ENCODE results near the gene RNF187. TPM values are rescaled to one million over a fixed set of nuclear protein-coding genes. Genes with fewer than 3 reads are reported as not detected.
A peak's percentile ranks its signal among the peaks of the same experiment; 100 is the strongest.
"Not testable (repeated sequence)": the region's sequence is repeated elsewhere in the genome, so short reads cannot be mapped to it uniquely, and the experiment has no call there.

RNF187 gene
- total RNA-seq, 2 donors from 2014 or later = 65.6 to 77.8 TPM

DNA sequence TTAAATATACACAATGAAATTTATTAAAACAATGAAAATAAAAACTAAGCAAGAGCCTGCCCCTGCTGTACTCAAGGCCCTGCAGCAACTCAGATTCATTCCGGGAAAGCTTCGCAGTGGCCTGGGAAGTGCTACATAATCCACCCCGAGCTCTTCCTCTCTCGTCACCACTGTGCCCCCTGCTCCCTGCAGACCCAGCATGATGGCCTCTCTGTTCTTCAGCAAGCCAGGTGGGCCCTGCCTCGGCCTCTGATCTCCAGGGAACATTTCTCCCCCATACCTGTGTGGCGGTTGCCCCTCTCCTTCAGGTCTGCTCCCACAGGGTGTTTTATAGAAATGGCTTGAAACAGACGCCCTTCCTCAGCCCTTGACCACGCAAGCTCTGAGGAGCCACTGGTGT, 10.6 kb downstream of the RNF187 start:
- Mint-ChIP-seq H3K27ac (no peak overlapping the region), H3K4me3 (no peak overlapping the region), H3K36me3 (ENCODE audit: low read depth) (peaks cover 17% of the 10 kb centered on the region), H3K27me3 (no peaks in the 10 kb centered on the region), H3K4me1 (peaks cover 26% of the 10 kb centered on the region)
- no peak for ATAC-seq
- DNase-seq = no peak
- H3K9me3 ChIP-seq (ENCODE audit: control insufficient read depth, low read length, poor library complexity, severe bottlenecking) = no peaks in the 10 kb centered on the region

DNA sequence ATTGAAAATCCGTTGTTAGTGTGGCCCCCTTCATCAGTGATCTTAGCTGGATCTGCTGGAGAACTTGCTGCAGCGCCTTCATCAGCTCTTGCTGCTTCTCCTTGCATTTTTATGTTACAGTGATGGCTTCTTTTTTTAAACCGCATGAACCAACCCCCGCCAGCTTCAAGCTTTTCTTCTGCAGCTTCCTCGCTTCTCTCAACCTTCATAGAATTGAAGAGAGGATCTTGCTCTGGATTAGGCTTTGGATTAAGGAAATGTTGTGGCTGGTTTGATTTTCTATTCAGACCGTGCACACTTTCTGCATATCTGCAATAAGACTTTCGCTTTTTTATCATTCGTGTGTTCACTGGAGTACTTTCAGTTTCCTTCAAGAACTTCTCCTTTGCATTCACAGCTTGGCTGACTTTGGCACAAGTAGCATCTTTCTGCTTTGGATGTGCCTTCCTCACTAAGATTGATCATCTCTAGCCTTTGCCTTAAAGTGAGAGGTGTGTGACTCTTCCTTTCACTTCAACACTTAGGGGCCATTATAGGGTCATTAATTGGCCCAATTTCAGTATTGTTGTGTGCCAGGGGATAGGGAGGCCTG, 13.1 kb downstream of the RNF187 start:
- DNase-seq (no peak), ATAC-seq (no peak)
- H3K36me3 Mint-ChIP-seq (ENCODE audit: low read depth) = peaks cover 7% of the 10 kb centered on the region
- H3K4me1 Mint-ChIP-seq = peaks cover 20% of the 10 kb centered on the region
- H3K27ac Mint-ChIP-seq = peak overlapping the region; percentile 57
- H3K4me3 Mint-ChIP-seq = peak overlapping the region; percentile 63
- no peaks in the 10 kb centered on the region for H3K27me3 Mint-ChIP-seq
- H3K9me3 ChIP-seq (ENCODE audit: control insufficient read depth, low read length, poor library complexity, severe bottlenecking) = no peaks in the 10 kb centered on the region

DNA sequence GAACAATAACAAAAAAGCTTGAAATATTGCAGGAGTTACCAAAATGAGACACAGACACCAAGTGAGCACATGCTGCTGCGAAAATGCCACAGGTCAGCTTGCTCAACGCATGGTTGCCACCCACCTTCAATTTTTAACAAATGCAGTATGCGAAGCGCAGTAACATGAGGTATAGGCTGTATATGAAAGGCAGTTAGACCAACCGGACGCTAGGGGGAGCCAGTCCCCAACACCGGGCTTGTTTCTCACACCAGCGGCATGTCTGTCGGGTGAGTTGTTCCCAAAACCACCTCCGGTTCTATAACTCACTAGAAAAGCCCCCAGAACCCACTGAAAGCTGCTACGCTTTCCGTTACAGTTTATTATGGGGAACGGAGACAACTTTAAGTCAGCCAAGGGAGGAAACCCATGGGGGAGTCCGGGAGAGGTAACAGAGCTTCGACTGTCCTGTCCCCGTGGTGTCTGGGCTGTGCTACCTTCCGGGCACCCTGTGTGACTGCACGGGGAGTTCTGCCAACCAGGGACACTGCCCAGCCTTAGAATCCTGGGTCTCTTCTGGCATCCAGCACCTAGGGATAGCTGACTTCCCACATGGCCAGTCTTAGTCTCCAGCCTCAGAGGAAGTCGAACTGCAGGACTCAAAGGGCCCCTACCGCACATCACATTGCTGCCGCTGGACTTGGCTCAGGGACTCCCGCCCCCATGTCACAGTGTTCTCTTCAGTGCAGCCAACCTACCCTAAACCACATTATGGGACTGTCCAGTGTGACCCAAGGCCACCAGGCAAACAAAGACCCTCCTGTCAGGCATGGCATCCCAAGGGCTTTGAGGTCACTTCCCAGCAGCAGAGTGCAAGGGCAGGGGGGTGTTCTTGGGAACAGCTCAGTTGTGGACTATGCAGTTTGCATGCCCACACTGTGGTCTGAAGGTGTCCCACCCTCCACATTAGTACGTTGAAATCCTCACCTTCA, 14.0 kb downstream of the RNF187 start:
- H3K9me3 ChIP-seq (ENCODE audit: control insufficient read depth, low read length, poor library complexity, severe bottlenecking) = no peaks in the 10 kb centered on the region
- H3K4me3 Mint-ChIP-seq = peak overlapping the region; percentile 63
- peak; percentile 99 for ATAC-seq
- DNase-seq = peak; percentile 67 to 78 (median 70)
- H3K36me3 Mint-ChIP-seq (ENCODE audit: low read depth) = peaks cover 7% of the 10 kb centered on the region
- H3K27me3 Mint-ChIP-seq = no peaks in the 10 kb centered on the region
- H3K4me1 Mint-ChIP-seq = peaks cover 19% of the 10 kb centered on the region
- peak overlapping the region; percentile 57 for H3K27ac Mint-ChIP-seq

DNA sequence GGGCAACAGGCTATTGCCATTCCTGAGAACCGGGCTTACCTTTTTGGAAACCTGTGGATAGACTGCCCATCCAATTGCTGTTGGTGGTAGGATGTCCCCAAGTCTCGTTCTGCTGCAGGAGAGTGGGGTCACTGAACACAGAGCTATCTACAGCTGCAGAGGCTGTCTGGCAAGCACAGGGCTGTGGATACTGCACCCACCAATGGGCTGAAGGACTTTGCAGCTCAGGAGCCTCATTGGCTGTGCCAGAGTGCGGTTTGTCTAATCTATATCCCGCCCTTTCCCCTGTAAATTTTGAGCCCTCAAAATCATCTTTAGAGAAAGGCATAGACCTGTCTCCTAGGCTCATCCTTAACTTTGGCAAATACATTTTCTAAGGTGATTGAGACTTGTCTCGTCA, 15.3 kb downstream of the RNF187 start:
- ATAC-seq = no peak
- DNase-seq = no peak
- no peak overlapping the region for H3K27ac Mint-ChIP-seq
- H3K27me3 Mint-ChIP-seq = peaks cover under 1% of the 10 kb centered on the region
- no peak overlapping the region for H3K4me3 Mint-ChIP-seq
- H3K36me3 Mint-ChIP-seq (ENCODE audit: low read depth) = no peaks in the 10 kb centered on the region
- peaks cover 16% of the 10 kb centered on the region for H3K4me1 Mint-ChIP-seq
- H3K9me3 ChIP-seq (ENCODE audit: control insufficient read depth, low read length, poor library complexity, severe bottlenecking) = no peaks in the 10 kb centered on the region

DNA sequence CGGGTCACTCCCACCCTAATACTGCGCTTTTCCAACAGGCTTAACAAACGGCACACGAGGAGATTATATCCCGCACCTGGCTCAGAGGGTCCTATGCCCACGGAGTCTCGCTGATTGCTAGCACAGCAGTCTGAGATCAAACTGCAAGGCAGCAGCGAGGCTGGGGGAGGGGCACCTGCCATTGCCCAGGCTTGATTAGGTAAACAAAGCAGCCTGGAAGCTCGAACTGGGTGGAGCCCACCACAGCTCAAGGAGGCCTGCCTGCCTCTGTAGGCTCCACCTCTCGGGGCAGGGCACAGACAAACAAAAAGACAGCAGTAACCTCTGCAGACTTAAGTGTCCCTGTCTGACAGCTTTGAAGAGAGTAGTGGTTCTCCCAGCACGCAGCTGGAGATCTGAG, 18.8 kb downstream of the RNF187 start:
- H3K27ac Mint-ChIP-seq; H3K4me3 Mint-ChIP-seq; H3K36me3 Mint-ChIP-seq (ENCODE audit: low read depth); H3K9me3 ChIP-seq (ENCODE audit: control insufficient read depth, low read length, poor library complexity, severe bottlenecking); DNase-seq; ATAC-seq: not testable (repeated sequence)
- H3K4me1 Mint-ChIP-seq = peaks cover 11% of the 10 kb centered on the region
- H3K27me3 Mint-ChIP-seq = peaks cover 11% of the 10 kb centered on the region

- no peak for DNase-seq
Observed at GRCh38 chr1:228507961-228508652, 20.9 kb downstream of the RNF187 start.

GRCh38 chr1:228508840-228509415, 21.7 kb downstream of the RNF187 start:
- Mint-ChIP-seq H3K4me1 (peaks cover 20% of the 10 kb centered on the region), H3K36me3 (ENCODE audit: low read depth) (peaks cover 6% of the 10 kb centered on the region), H3K27ac (no peak overlapping the region), H3K4me3 (no peak overlapping the region), H3K27me3 (peaks cover 15% of the 10 kb centered on the region)
- ATAC-seq (no peak), DNase-seq (no peak)
- H3K9me3 ChIP-seq (ENCODE audit: control insufficient read depth, low read length, poor library complexity, severe bottlenecking) = no peaks in the 10 kb centered on the region

More at GRCh38 chr1:228507961-228508652, 20.9 kb downstream of the RNF187 start:
- Mint-ChIP-seq H3K27ac (no peak overlapping the region), H3K27me3 (peaks cover 15% of the 10 kb centered on the region), H3K4me3 (no peak overlapping the region), H3K36me3 (ENCODE audit: low read depth) (peaks cover 6% of the 10 kb centered on the region), H3K4me1 (peaks cover 18% of the 10 kb centered on the region)
- ATAC-seq = no peak
- H3K9me3 ChIP-seq (ENCODE audit: control insufficient read depth, low read length, poor library complexity, severe bottlenecking) = no peaks in the 10 kb centered on the region

DNA sequence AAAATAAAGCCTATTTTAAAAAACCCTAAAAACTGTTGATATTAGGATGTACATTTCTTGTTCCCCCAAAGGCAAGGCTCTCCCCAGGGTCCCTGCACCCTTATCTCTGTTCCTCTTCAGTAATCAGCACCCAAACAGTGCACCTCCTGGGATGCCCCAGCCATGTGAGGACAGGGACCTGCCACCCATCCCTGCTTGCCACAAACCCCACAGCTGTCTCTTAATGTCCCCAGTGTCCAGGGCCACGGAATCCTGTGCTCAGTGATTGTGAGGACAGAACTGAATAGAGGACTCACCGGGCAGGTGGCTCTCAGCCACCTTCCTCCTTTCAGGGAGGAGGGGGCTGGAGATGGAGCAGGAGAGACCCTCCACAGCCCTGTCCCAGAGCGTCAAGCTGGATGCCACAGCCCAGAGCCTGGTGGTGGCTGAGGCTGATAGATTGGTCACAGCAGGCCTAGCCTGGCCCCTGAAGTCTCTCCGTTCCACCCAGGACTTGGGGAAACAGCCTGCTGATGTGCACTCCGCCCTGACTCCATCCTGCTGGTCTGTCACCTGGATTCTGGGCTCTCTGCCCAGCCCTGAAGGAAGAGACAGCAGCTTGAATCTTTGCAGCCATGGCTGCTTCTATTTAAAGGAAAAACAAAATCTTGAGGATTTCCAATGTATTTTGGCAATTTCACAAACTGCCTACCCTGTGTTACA, 23.1 kb downstream of the RNF187 start:
- Mint-ChIP-seq H3K4me1 (peaks cover 22% of the 10 kb centered on the region), H3K27me3 (peaks cover 15% of the 10 kb centered on the region), H3K36me3 (ENCODE audit: low read depth) (peaks cover 6% of the 10 kb centered on the region), H3K27ac (peak overlapping the region; percentile 85), H3K4me3 (no peak overlapping the region)
- H3K9me3 ChIP-seq (ENCODE audit: control insufficient read depth, low read length, poor library complexity, severe bottlenecking) = no peaks in the 10 kb centered on the region
- ATAC-seq (no peak), DNase-seq (no peak)

GRCh38 chr1:228510803-228511413, 23.7 kb downstream of the RNF187 start:
- H3K9me3 ChIP-seq (ENCODE audit: control insufficient read depth, low read length, poor library complexity, severe bottlenecking) = no peaks in the 10 kb centered on the region
- no peak overlapping the region for H3K4me3 Mint-ChIP-seq
- ATAC-seq (no peak), DNase-seq (no peak)
- H3K4me1 Mint-ChIP-seq = peaks cover 26% of the 10 kb centered on the region
- peak overlapping the region; percentile 85 for H3K27ac Mint-ChIP-seq
- H3K27me3 Mint-ChIP-seq = peaks cover 21% of the 10 kb centered on the region
- H3K36me3 Mint-ChIP-seq (ENCODE audit: low read depth) = peaks cover 6% of the 10 kb centered on the region

DNA sequence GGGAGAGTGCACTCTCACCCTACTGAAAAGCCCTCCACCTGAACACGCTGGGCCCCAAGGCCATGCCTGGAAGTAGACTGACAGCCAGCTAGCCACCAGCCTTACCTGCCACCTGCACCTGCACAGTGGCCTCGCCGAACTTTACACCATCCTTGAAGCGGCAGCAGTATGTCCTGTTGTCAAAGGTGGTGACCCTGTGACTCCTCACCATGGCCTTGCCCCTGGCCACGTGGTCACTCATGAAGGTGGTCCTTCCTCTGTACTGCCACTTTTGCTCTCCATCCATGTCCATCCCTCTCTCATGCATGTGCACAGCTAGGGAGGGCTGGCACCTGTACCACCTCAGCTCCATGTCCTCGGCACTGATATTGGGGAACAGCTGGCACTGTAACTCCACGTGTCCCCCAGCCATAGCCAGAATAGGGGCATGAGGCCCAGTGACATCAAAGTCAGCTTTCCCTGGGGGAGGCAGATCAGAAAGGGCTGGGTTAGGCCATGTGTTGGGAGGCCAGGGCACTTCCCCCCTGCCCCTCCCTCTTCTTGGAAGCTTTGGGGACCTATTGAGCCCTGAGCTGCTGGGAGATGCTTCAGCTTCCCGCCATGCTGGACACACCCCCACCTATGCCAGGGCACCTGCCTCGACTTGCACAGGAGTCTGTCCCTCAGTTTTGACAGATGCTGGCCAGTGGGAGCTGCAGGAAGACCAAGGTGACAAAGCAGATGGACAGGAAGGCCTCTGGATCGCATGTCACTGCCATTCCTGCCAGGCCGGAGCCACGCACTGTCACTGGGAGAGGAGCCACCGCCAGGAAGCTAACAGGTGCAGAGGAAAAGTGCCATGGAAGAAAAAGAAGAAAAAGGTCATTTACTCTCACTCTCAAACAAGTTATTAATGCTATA, 24.6 kb downstream of the RNF187 start:
- no peak for DNase-seq
- peak overlapping the region; percentile 85 for H3K27ac Mint-ChIP-seq

GRCh38 chr1:228512781-228513198, 25.6 kb downstream of the RNF187 start:
- DNase-seq (no peak), ATAC-seq (no peak)
- H3K27me3 Mint-ChIP-seq = peaks cover 36% of the 10 kb centered on the region

More for the DNA sequence above, 24.6 kb downstream of the RNF187 start:
- H3K27me3 Mint-ChIP-seq = peaks cover 29% of the 10 kb centered on the region
- H3K9me3 ChIP-seq (ENCODE audit: control insufficient read depth, low read length, poor library complexity, severe bottlenecking) = no peaks in the 10 kb centered on the region
- ATAC-seq = no peak
- peaks cover 6% of the 10 kb centered on the region for H3K36me3 Mint-ChIP-seq (ENCODE audit: low read depth)
- H3K4me3 Mint-ChIP-seq = no peak overlapping the region
- H3K4me1 Mint-ChIP-seq = peaks cover 26% of the 10 kb centered on the region

More at GRCh38 chr1:228512781-228513198, 25.6 kb downstream of the RNF187 start:
- H3K4me3 Mint-ChIP-seq = no peak overlapping the region
- H3K36me3 Mint-ChIP-seq (ENCODE audit: low read depth) = peaks cover 6% of the 10 kb centered on the region
- peaks cover 26% of the 10 kb centered on the region for H3K4me1 Mint-ChIP-seq
- no peak overlapping the region for H3K27ac Mint-ChIP-seq
- no peaks in the 10 kb centered on the region for H3K9me3 ChIP-seq (ENCODE audit: control insufficient read depth, low read length, poor library complexity, severe bottlenecking)

Measured in T-helper 17 cell (primary cell).